Activated effector memory CD4-positive, alpha-beta T cell treated with Interleukin-2 at 50 U/mL for 16 hours (primary cell): ENCODE results near the gene CCDC126.
"Not testable (repeated sequence)": the region's sequence is repeated elsewhere in the genome, so short reads cannot be mapped to it uniquely, and the experiment has no call there.

Experiments
- DNase-seq: peaks from one replicate; pipeline ENCODE4 v3.0.0-alpha.2; 2020

The CCDC126 gene

DNA sequence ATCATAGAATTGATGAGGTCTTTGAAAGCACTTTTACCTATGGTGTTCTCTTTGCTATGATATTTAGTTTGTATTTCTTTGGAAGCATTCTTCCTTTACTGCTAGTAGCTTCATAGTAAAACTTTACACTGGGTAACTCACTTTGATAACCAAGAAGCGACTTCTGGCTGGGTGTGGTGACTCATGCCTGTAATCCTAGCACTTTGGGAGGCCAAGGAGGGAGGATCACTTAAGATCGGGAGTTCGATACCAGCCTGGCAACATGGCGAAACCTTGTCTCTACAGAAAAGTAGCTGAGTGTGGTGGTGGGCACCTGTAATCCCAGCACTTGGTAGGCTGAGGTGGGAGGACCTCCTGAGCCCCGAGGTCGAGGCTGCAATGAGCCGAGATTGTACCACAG, 36.2 kb downstream of the CCDC126 start:
- DNase-seq = no peak

DNA sequence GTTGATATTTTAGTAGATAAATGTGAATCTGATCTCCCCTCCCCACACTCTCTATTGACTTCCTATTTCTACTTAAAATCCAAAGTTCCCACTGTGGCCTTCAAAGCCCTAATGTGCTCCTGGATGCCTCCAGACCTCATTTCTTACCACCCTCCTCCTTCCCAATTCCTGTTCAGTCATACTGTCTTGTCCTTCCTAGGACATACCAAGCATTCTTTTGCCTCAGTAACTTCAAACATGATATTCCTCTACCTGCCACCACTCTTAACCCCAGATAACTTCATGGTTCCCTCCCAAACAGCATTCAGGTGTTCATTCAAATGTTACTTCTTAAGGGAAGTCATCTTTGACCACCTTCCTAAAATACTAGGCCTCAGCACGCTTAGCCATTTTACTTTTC, 48.6 kb downstream of the CCDC126 start:
- DNase-seq = no peak

DNA sequence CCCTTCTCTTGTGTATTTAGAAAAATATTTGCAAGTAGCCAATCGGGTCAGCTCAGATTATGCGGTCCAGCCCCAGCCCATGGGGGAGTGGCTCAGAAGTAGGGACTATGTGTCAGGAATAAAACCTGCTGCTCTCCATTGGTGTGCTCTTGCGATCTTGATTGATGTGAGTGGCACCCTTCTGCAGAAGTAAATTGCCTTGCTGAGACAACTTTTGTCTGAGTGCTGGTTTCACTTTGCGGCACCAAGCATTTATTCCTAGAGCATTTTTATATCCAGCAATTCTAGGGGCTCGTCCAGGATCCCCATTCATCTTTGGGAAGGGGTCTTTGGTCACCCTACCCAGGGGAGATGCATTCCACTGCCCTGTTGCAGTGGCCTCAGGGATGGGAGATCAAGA, 56.8 kb downstream of the CCDC126 start:
- DNase-seq = no peak

DNA sequence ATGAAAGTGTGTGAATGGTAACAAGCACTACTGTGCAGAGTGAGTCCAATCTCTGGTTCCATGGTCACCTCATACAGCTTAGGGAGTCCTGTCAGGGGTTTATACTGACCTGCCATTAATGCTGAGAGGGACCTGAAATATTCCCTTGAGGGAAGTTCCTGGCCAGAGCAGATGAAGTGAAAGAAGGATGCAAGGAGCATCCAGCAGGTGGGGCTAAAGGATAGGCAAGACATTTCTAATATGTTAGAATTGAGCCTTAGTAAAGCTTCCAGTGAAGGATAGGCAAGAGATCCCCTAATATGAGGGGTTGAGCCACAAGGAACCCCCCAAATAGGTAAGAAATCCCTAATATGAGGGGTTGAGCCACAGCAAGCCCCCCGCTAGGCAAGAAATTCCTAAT, 57.3 kb downstream of the CCDC126 start:
- DNase-seq = no peak

DNA sequence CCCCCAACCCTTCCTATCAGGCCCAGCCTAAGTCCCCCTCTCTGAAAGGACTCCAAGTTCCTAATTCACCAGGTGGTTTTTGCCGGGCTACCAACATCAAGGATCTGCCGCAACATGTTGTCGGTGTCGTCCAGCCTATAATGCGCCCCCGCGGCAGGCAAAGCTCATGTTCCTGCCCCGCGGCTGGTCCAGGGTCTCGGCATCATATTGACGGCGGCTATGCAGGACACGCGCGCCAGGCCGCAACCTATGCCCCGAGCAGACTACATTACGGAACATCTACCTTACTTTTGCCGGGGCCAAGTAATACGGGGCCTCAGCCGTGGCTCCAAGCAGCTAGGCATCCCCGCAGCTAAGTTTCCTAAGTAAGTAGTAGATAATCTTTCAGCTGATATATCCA, 58.3 kb downstream of the CCDC126 start:
- DNase-seq = no peak

DNA sequence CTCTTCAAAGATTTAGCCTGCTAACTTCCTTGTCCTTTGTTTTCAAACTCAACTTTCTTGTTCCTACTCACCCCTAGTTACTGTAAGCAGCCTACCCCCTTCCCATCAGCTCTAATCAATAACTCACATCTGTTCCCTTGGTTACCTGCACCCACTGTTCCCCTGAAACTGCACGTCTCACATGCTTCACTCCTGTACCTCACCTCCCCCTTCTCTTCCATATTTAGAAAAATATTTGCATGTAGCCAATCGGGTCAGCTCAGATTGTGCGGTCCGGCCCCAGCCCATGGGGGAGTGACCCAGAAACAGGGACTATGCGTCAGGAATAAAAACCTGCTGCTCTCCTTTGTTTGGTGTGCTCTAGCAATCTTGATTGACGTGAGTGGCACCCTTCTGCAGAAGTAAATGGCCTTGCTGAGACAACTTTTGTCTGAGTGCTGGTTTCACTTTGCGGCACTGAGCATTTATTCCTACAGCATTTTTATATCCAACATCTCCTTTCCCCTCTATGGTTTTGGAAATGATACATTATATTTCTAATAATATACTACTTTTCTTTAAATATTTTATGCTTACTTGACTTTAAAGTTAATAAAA, 61.7 kb downstream of the CCDC126 start:
- no peak for DNase-seq

DNA sequence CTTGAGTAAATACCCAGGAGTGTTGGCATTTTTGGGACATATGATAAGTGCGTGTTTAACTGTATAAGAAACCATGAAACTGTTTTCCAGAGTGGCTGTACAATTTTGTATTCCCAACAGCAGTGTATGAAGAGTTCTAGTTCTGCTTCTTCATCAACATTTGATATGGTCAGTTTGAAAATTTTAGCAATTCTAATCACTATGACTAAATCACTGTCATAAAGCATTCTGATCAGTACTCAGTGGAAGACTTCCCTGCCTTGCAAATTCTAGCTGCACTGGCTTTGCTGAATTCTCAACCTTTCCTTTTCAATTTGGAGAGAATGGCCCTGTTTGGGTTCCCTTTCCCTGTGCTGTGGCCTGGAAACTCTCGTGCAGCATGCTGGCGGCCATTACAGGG, 64.2 kb downstream of the CCDC126 start:
- no peak for DNase-seq

DNA sequence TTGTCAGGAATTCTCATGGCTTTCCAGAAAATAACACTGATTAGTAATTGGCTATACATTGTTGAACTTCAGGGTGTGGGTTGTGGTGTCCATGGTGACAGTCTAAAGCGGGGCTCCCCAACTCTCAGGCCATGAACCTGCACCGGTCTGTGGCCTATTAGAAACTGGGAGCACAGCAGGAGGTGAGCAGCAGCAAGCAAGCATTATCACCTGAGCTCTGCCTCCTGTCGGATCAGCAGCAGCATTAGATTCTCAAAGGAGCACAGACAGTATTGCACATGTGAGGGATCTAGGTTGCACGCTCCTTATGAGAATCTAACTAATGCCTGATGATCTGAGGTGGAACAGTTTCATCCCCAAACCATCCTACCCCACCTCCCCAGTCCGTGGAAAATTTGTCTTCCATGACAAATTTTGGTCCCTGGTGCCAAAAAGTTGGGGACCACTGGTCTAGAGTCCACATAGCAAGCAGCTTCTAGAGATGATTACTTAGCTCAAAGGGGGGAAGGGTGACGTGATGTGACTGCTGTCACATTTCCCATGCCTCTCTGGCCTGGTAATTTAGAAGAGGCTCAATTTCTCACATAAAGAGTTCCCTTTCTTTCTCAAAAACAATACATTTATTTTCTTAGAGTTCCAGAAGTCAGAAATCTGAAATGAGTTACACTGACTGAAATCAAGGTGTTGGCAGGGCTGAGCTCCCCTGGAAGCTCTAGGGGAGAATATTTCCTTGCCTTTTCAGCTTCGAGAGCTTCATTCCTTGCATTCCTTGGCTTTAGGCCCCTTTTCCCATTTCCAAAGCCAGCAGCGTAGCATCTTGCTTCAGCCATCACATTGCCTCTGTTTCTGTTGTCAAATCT, 65.2 kb downstream of the CCDC126 start:
- no peak for DNase-seq

DNA sequence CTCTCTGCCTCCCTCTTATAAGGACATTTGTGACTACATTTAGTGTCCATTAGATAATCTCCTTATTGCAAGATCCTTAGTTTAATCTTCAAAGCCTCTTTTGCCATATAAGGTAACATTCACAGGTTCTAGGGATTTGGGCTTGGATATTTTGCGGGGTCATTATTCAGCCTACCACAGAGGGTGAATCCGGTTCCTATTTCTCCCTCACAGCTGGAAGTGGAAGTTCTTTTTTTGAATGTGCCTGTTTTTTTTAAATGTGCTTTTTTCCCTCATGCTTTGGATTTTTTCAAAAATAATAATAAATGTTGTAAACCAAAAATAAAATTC, 65.8 kb downstream of the CCDC126 start:
- DNase-seq = no peak

DNA sequence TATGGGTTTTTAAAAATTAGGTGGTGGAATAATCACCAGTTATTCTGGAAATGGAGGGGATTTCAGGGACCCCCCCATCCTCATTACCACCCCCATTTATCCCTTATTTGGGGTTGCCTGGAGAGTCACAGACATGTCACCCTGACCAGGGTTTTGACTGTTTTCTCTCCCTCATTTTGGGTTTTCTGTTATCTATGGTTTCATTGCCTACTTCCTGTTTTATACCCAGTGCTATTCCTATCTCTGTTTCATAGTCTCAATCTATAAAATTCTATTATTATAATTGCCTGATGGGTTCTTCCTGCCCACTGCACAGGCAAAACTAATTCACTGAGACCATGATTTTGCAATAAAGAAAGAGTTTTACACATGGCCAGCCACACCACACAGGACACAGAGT, 66.9 kb downstream of the CCDC126 start:
- no peak for DNase-seq

DNA sequence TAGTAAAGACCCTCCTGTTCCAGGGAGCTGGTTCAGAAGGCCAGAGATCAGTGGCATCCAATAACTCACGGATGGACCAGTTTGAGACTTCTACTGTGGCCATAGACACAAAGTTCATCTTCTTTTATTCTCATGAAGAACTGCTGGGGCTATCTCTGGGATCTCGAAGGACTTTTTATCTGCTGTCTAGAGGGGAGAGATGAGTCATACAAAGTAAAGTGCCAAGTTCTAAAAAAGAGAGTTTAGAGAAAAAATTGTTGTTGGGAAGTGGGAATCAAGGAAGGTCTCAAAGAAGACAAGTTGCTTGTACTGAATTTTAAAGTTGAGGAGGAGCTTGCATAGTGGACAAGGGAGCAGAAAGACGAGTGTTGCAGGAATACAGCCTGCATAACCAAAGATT, 74.9 kb downstream of the CCDC126 start:
- no peak for DNase-seq

DNA sequence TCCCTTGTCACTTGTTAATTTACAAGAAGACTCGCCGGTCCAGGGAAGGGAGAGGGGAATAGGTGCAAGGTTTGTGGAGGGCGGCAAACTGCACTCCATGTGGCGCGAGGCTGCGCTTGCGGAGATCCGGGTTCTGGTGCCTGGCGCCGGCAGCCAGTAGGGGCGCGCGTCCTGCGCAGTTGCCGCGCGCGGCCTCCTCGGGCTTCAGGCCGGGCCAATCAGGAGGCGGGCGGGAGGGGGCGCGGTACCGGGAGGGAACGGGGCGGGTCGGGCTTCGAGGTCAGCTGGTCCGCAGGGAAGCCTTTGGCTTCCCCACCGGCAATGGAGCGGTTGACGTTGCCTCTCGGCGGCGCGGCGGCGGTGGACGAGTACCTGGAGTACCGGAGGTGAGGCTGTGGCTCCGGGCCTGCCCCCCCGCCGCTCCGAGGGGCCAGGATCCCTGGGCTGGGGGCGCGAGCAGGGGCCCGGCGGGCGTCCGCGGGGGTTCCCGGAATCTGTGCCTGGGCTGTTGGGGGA, 82.8 kb downstream of the CCDC126 start, which contains the start of gene FAM221A:
Gene FAM221A, plus strand, starts transcription at position 302 of the 516 bp plus-strand sequence. Its CDS starts 20 bp downstream, at position 322.
- DNase-seq = peak; percentile 74

DNA sequence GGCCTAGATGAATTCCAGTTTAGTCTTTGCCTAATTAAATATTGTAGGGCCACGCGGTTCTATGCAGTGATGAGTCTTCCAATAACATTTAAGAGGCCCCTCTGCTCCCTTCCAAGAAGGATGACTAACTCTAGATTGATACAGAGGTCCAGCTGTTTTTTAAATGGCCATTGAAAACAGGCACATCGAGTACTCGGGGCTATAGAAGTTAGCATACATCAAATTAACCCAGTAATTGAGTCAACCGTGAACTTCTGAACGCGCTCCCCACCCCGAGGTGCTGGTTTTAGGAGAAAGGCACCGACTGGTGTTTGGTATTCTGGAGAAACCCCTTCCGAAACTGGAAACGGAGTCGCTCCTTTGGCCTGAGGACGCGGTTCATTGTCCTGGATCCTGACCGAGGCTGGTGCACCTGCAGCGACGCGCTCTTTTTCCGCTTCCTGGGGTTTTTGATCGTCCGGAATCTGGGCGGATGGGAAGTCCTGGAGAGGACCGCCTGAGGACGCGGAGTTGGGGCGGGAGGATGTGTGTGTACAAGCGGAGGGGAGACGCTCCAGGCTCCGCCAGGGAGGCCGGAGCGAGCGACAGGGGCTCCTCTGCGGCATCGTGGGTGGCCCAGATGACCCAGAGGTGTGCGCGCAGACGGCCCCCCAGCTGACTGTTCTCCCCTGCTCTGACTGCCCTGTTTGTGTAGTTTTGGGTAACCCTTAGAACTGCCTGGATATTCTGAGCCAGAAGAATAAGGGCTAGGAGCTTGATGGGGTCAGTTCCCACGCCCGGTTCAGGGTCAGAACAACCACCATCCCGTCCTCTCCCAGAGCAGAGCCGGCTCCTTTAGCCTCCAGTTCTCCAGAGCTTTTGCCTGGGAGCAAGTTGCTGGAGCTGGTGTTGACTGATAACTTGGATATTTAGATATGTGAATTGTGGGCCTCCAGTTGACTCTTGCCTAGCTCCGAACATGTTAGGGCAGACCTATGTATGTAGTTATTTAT, 83.5 kb downstream of the CCDC126 start:
- peak; percentile 32 for DNase-seq

DNA sequence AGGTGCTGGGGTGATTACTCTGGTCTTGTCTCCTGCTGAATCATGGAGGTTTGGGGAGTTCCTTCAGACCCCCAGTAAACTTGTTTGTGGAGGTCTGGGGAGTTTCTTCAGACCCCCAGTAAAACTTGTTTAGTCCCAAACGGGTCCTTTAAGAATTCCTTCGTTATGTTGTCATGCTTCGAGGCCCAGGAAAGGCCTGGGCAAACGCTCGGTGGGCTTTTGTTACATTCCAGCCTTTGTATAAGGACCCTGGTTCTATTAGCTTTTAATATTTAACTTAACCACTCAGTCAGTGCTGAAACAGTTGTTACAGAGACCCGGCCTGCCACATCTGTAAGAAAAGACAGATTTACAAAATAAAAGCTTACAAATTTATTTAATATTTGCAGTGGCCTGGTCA, 86.9 kb downstream of the CCDC126 start:
- DNase-seq = not testable (repeated sequence)

DNA sequence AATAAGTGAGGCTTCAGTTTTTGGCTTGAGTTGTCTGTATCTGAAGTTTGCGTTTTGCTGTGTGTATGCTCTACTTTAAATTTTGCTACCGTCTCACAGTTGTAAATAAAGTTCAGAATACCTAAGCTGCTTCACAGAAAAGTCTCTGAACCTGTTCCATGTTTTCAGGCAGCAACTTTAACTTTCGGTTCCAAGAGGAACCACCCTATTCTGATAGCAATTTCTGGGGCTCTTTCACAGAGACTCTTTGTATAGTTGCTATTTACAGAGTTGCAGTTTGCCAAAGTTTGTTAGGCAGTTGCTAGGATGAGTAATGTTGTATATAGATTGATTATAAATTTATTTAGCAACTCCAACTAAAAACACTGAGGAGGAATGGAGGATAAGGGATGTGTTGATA, 88.5 kb downstream of the CCDC126 start:
- no peak for DNase-seq

DNA sequence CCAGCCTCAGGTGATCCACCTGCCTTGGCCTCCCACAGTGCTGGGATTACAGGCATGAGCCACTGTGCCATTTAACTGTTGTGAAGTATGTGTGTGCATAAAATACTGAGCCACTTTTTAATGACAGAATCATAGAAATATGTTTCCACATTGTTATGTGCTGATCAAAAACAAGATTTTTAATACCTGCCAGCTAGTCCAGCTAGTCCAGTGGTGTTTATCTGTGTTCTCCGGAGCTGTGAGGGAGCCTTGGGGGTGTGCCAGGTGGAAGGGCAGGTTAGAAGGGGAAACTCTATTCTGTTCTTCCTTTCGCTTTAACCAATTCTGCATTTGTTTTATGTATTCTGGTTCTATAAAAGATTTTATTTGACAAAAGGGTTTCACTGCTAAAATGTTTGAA, 89.8 kb downstream of the CCDC126 start:
- no peak for DNase-seq

DNA sequence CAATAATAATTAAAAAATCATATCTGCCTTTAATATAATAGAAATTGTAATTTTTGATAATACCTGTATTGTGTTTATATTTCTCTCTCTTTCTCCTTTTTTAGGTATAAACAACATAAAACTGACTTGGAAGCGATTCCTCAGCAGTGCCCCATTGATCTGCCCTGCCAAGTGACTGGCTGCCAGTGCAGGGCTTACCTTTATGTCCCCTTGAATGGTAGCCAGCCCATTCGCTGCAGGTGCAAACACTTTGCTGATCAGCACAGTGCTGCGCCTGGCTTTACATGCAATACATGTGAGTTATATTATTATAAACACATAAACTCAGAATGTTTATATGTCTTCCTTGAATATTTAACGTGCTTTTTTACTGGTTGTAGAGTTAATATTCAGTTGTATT, 92.0 kb downstream of the CCDC126 start:
- DNase-seq = no peak

DNA sequence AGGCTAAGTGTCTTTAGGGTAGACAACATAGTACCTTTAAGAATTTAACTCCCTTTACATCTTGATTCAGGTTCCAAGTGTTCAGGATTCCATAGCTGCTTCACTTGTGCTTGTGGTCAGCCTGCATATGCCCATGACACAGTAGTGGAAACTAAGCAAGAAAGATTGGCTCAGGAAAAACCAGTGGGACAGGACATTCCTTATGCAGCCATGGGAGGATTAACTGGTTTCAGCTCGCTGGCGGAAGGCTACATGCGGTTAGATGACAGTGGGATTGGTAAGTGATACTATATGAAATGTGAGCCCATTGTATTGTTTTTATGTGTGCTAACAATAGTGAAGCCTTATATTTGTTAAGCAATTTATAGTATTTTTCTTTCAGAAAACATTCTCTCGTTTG, 94.1 kb downstream of the CCDC126 start:
- DNase-seq = no peak

DNA sequence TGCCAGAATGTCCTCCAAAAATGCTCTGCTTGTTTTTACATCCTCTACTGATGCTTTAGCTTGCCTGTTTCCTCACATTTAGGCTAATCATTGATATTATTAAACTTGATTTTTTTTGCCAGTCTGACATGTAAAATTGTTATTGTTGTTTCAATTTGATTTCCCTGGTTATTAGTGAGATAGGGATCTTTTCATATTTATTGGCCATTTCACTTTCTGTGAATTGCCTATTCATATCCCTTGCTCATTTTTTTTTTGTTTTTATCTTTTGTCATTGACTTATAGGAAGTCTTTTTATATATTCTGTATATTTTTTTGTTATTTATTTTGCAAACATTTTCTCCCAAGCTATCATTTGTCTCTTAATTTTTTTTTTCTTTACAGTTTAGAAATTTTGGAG, 96.0 kb downstream of the CCDC126 start:
- DNase-seq = no peak
